ENCODE measurements around the gene SNHG17. TPM values are rescaled to one million over a fixed set of nuclear protein-coding genes. Genes with fewer than 3 reads are reported as not detected.
"Not testable (repeated sequence)": the region's sequence is repeated elsewhere in the genome, so short reads cannot be mapped to it uniquely, and the experiment has no call there.

Gene SNHG17
- total RNA-seq, 2 donors from 2014 or later, result 15.8 to 43.5 TPM

GRCh38 chr20:38426006-38426897 lies 8.9 kb downstream of the SNHG17 start:
- no peak for DNase-seq
- no peak for ATAC-seq
- intact Hi-C loops (cut with DNase I, micrococcal nuclease), result no loop called here

DNA sequence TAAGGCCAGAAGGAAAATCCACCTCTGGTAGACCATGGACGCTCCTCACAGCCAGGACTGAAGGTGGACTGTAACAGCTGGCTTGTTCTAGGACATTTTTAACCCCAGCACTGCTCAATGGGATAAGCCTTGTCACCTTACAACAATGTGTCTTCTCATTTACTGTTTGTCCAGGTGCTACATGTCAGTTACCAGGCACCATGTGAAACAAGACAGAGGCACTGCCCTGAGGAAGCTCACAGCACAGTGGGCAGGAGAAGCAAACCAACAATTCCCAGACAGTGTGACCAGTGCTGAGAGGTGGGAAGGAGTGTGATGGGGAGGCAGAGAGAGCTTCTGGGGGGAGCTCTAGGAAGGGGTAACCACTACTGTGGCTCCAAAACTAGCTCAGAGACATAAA lies 10.7 kb downstream of the SNHG17 start:
- DNase-seq, result no peak
- intact Hi-C loops (cut with DNase I, micrococcal nuclease), result no loop called here
- ATAC-seq, result no peak

GRCh38 chr20:38423541-38423940 lies 11.6 kb downstream of the SNHG17 start:
- intact Hi-C loops (cut with DNase I, micrococcal nuclease), result no loop called here
- ATAC-seq, result no peak

GRCh38 chr20:38421915-38422314 lies 13.2 kb downstream of the SNHG17 start:
- DNase-seq, result no peak
- ATAC-seq, result no peak
- intact Hi-C loops (cut with DNase I, micrococcal nuclease), result no loop called here

More at GRCh38 chr20:38423541-38423940, 11.6 kb downstream of the SNHG17 start:
- no peak for DNase-seq

GRCh38 chr20:38420388-38421085 lies 14.6 kb downstream of the SNHG17 start:
- ATAC-seq (no peak), DNase-seq (no peak)
- intact Hi-C loops (cut with DNase I, micrococcal nuclease), result no loop called here

GRCh38 chr20:38418509-38419204 lies 16.5 kb downstream of the SNHG17 start:
- peak; percentile 40 for ATAC-seq
- DNase-seq, result no peak
- intact Hi-C loops (cut with DNase I, micrococcal nuclease), result no loop called here

DNA sequence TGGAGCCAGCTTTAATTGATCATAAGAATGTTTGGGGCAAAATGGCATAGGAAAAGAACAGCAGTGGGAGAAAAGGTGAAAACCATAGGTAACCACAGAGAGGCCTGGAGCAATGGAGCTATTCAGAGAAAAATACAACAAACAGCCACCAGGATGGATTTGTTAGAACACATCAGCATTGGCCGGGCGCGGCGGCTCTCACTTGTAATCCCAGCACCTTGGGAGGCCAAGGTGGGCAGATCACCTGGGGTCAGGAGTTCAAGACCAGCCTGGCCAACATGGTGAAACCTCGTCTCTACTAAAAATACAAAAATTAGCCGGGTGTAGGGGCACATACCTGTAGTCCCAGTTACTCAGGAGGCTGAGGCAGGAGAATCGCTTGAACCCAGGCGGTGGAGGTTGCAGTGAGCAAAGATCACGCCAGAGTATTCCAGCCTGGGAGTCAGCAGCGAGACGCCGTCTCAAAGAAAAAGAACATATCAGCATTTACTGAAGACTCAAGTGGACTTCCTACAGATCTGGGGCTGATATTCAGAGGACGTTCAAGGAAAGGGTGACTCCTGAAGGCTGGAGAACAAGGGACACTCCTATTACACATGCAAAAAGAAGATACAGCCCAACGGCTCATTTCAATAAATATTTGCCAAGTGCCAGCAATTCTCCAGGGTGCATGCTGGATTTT lies 20.2 kb downstream of the SNHG17 start:
- DNase-seq, result no peak
- intact Hi-C loops (cut with DNase I, micrococcal nuclease), result no loop called here
- ATAC-seq, result no peak

- no peak for DNase-seq
- no peak for ATAC-seq
- intact Hi-C loops (cut with DNase I, micrococcal nuclease), result no loop called here
These were observed 22.1 kb downstream of the SNHG17 start for GRCh38 chr20:38412877-38413577.

GRCh38 chr20:38407822-38408221 lies 27.3 kb downstream of the SNHG17 start:
- intact Hi-C loops (cut with DNase I, micrococcal nuclease); ATAC-seq; DNase-seq: not testable (repeated sequence)

- intact Hi-C loops (cut with DNase I, micrococcal nuclease), result no loop called here
- DNase-seq (no peak), ATAC-seq (no peak)
These were observed 27.8 kb downstream of the SNHG17 start for GRCh38 chr20:38407321-38407720.

GRCh38 chr20:38406476-38406875 lies 28.7 kb downstream of the SNHG17 start:
- DNase-seq (no peak), ATAC-seq (no peak)
- intact Hi-C loops (cut with DNase I, micrococcal nuclease), result no loop called here

GRCh38 chr20:38405132-38405531 lies 30.0 kb downstream of the SNHG17 start:
- DNase-seq (no peak), ATAC-seq (no peak)
- intact Hi-C loops (cut with DNase I, micrococcal nuclease), result no loop called here

- ATAC-seq (no peak), DNase-seq (no peak)
- intact Hi-C loops (cut with DNase I, micrococcal nuclease), result no loop called here
These were observed 31.1 kb downstream of the SNHG17 start for GRCh38 chr20:38404016-38404415.

DNA sequence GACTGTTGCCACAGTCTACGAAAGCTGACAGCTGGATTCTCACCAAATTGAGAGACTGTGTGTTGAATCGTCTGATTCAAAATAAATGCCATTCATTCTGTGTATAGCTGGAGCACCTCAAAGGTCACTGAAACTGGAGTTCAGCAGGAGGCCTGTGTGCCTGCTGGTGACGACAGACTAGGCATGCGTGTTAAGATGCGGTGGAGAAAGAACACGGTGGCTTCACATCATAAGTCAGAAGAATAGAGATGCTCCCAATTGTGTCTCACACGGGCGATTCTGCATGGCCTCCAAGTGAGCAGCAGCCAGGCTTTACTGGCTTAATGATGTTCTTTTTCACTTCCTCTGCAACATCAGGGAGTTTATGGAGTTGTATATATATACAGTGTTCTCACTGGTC lies 32.3 kb downstream of the SNHG17 start:
- intact Hi-C loops (cut with DNase I, micrococcal nuclease), result no loop called here
- no peak for ATAC-seq
- no peak for DNase-seq

DNA sequence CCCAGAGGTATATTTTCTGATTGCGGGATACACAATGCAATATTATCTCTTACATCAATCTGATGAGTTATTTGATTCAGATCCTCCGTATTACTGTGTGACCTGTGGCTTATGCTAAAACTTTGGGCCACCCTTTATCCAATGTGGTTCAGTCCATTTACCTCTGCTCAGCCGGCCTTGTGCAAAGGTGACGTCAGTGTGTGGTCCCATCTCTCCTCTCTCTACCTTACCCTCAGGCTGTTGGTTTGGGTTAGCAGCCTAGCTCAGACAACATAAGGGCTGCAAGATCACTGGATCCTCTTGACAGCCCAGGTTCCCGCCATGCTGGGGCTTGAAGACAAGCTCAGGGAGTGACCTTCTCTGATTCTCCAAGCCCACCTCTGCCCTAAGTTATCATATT lies 33.0 kb downstream of the SNHG17 start:
- ATAC-seq, result no peak
- no peak for DNase-seq
- intact Hi-C loops (cut with DNase I, micrococcal nuclease), result no loop called here

DNA sequence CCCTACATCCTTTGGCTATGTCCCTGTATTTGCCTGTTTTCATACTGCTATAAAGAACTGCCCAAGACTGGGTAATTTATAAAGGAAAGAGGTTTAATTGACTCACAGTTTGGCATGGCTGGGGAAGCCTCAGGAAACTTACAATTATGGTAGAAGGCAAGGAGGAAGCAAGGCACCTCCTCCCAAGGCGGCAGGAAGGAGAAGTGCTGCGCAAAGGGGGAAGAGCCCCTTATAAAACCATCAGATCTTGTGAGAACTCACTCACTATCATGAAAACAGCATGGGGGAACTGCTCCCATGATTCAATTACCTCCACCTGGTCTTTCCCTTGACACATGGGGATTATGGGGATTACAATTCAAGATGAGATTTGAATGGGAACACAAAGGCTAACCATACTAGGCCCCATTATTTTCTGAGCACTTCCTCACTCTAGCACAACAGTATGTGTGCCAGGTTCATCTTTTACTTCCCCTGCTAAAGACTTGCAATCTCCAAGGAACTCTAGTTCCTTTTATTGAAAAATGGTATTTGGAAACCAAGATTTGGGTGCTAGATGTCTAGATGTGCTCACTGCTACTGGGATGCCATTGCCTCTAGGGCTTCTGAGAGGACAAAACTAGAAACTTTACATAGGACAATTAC lies 39.3 kb downstream of the SNHG17 start:
- DNase-seq; ATAC-seq; intact Hi-C loops (cut with DNase I, micrococcal nuclease): not testable (repeated sequence)

- DNase-seq, result no peak
- ATAC-seq, result no peak
- intact Hi-C loops (cut with DNase I, micrococcal nuclease), result no loop called here
These were observed 40.0 kb downstream of the SNHG17 start for GRCh38 chr20:38395165-38395564.

GRCh38 chr20:38393259-38393658 lies 41.9 kb downstream of the SNHG17 start:
- DNase-seq, result no peak
- ATAC-seq, result no peak
- intact Hi-C loops (cut with DNase I, micrococcal nuclease), result no loop called here

Data from left colon (tissue), 2 donors.